Skeletal muscle satellite cell (primary cell): ENCODE data around the gene PSMD10.

Experiments used
- H3K27me3 ChIP-seq: 2 replicates; pipeline ENCODE4 v1.7.0; 2013; ENCODE audit warnings: low read length; ENCODE audit not compliant: control insufficient read depth, insufficient read depth
- H3K36me3 ChIP-seq: 2 replicates; pipeline ENCODE4 v1.7.0; 2013; ENCODE audit warnings: mild to moderate bottlenecking, control low read depth, low read length; ENCODE audit not compliant: insufficient read depth
- H3K4me1 ChIP-seq: 2 replicates; pipeline ENCODE4 v1.7.0; 2013; ENCODE audit warnings: low read length; ENCODE audit not compliant: control insufficient read depth, insufficient read depth
- H3K4me2 ChIP-seq: 2 replicates; pipeline ENCODE4 v1.7.0; 2013; ENCODE audit warnings: mild to moderate bottlenecking, low read length
- H3K4me3 ChIP-seq: 2 replicates; pipeline ENCODE4 v1.7.0; 2013; ENCODE audit warnings: low read length
- H3K9ac ChIP-seq: 2 replicates; pipeline ENCODE4 v1.7.0; 2013; ENCODE audit warnings: mild to moderate bottlenecking, low read depth, low read length, moderate library complexity
- H3K9me3 ChIP-seq: replicated peaks from 2 replicates; pipeline ENCODE4 v1.7.0; 2013; ENCODE audit warnings: mild to moderate bottlenecking, control low read depth, low read length

Gene PSMD10

DNA sequence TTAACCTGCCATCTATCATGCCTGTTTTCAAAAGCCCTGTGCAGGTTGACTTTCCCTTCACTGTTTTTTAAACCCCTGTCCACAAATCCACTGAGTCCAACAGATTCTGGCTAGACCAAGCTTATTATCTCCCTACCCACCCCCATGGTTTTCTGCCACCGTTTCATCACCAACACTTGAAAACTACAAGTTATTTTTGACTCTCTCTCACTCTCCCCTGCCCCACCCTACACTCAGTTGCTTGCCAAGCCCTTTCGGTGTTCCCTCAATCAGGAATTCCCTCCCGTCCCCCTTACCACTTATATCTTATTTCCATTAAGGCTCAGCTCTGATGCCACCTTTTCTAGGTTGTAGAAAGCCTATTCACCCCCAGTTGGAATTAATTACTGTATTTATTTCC is 29.9 kb upstream of the PSMD10 start:
- Histone ChIP-seq H3K27me3 (peaks cover 24% of the 10 kb centered on the region), H3K9ac (no peak overlapping the region), H3K4me3 (no peak overlapping the region), H3K4me1 (no peaks in the 10 kb centered on the region), H3K4me2 (no peak overlapping the region), H3K36me3 (no peaks in the 10 kb centered on the region), H3K9me3 (no peaks in the 10 kb centered on the region)

DNA sequence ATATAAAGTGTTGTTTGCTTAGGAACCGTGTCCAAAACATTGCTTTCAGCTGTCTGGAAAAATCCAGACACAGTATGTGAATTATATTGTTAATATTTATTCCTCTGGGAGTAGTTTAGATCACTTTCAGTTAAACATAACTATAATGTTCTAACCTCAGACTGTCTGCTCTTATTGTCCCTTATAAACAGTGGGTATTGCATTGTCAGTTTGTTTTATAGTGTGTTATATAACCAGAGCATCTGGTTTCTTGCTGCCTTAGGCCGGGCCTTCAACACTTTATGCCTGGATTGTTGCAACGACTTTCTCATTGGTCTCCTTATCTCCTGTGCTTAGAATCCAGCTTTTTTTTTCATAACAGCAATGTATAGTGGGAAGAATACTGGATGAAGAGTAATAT is 26.6 kb upstream of the PSMD10 start:
- H3K36me3 ChIP-seq = no peaks in the 10 kb centered on the region
- peaks cover 29% of the 10 kb centered on the region for H3K27me3 ChIP-seq
- H3K4me3 ChIP-seq = no peak overlapping the region
- H3K9me3 ChIP-seq = no peaks in the 10 kb centered on the region
- H3K4me2 ChIP-seq = no peak overlapping the region
- H3K9ac ChIP-seq = no peak overlapping the region
- no peaks in the 10 kb centered on the region for H3K4me1 ChIP-seq

DNA sequence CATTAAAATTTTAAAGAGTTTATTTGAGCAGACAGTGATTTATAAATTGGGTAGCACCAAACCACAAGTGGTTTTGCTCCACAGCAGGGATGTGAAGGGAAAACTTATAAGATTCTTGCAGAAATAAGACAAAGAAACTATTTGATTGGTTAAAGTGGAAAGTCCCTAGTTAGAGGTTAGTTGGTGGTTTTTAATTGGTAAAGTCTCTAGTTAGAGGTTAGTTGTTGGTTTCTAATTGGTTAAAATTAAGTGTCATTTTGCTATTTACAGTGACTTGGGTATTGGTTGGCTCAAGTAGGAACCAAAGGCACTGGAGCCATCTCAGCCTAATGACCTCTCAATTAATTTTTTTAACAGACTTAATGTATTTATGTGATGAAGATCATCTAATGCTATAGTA is 23.2 kb upstream of the PSMD10 start:
- Histone ChIP-seq H3K27me3 (peaks cover 16% of the 10 kb centered on the region), H3K36me3 (no peaks in the 10 kb centered on the region), H3K4me1 (no peaks in the 10 kb centered on the region), H3K9ac (no peak overlapping the region), H3K4me3 (no peak overlapping the region), H3K9me3 (no peaks in the 10 kb centered on the region), H3K4me2 (no peak overlapping the region)

DNA sequence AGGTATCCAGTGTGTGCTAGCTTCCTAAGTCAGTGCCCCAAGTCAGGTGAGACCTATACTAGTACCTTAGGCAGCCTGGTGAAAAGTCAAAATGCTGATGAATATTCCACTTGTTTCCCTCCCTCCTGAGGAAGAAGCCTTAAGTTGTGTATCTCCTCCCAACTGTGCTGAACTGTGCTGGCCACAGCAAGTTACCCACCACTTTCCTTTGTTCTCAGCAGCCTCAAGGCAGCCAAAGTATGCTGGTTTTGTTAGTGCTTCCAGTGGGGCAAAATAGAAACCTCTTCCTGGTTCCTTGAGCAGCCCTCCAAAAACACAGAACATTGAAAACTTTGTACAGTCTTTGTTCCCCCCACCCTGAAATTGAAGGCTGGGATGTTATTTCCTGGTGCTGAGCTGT is 14.1 kb upstream of the PSMD10 start:
- H3K4me2 ChIP-seq = no peak overlapping the region
- no peaks in the 10 kb centered on the region for H3K36me3 ChIP-seq
- peaks cover 5% of the 10 kb centered on the region for H3K27me3 ChIP-seq
- H3K9ac ChIP-seq = no peak overlapping the region
- H3K9me3 ChIP-seq = no peaks in the 10 kb centered on the region
- H3K4me1 ChIP-seq = no peaks in the 10 kb centered on the region
- no peak overlapping the region for H3K4me3 ChIP-seq

DNA sequence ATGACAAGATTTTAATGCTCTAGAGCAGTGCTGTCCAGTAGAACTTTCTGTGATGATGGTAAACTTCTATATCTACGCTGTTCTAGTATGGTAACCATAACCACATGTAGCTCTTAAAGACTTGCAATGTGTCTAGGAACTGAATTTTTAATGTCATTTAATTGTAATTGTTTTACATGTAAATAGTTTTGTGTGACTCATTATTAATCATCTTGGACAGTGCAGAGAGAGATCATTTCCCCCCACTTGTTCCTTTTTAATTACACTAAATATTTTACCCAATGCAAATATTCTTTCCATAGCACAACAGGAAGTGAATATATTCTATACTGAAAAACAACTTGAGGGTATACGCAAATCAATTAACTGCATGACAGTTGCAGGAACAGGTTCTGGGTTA is 6.0 kb upstream of the PSMD10 start:
- Histone ChIP-seq H3K27me3 (peaks cover 4% of the 10 kb centered on the region), H3K9me3 (no peaks in the 10 kb centered on the region), H3K36me3 (no peaks in the 10 kb centered on the region), H3K4me3 (no peak overlapping the region), H3K9ac (no peak overlapping the region), H3K4me1 (peaks cover 7% of the 10 kb centered on the region), H3K4me2 (no peak overlapping the region)

DNA sequence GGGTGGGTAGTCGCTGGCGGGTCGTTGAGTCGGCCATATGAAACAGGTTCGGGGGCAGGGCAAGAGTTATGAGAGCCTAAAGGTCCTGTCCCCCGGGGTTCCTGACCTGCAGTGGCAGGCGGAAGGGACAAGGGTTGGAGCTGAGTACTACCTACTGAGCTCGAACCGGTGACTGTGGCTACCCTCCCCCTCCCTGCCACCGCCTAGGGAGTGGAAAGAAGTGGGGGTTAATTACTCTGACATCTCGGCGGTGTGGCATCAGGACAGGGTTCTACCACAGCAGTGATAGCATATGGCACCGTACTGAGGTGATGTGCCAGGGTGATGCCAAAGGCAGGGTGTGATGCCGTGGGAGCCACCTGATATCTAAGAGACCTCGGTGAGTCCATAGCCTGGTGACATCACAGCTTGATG is 543 bp upstream of the PSMD10 start:
- H3K4me3 ChIP-seq = peak overlapping the region; percentile 79
- no peaks in the 10 kb centered on the region for H3K9me3 ChIP-seq
- H3K4me1 ChIP-seq = no peaks in the 10 kb centered on the region
- peaks cover 4% of the 10 kb centered on the region for H3K27me3 ChIP-seq
- no peaks in the 10 kb centered on the region for H3K36me3 ChIP-seq
- peak overlapping the region; percentile 83 for H3K4me2 ChIP-seq
- H3K9ac ChIP-seq = peak overlapping the region; percentile 75

DNA sequence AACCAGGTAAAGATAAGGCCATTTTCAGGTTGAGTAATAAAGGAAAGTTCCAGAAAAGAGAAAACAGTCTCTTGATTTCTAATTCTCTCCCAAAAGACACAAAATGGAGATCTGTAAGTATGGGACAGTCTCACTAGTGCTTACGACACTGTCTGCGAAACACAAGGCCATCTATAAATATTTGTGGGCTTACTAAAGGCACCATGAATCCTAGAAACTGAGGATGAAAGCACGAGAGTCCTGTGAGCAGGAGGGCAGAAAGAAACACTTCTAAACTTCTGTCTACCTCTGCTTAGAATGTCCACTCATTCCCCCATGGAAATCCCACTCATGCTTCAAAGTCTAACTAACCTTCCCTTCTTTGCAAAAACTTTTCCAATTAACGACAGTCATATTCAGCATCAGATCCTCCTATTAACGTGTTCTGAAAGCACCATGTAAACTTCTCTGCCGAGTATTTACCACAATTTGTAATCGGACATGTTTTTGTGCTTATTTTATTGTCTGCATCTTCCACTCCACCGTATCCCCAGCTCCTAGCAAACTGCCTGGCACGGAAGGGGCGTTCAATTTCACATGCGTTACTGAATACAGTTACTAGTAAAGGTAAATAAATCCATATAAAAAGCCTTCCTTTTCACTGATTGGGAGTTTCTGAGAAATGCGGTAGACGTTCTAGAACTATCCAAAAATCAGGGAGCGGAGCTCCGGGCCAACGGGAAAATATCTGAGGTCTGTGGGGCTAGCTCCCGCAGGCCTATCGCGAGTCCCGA is 665 bp downstream of the PSMD10 start:
- peak overlapping the region; percentile 84 for H3K4me3 ChIP-seq
- H3K4me2 ChIP-seq = peak overlapping the region; percentile 67
- H3K27me3 ChIP-seq = peaks cover 4% of the 10 kb centered on the region
- no peaks in the 10 kb centered on the region for H3K9me3 ChIP-seq
- H3K4me1 ChIP-seq = no peaks in the 10 kb centered on the region
- H3K36me3 ChIP-seq = no peaks in the 10 kb centered on the region
- H3K9ac ChIP-seq = peak overlapping the region; percentile 94

DNA sequence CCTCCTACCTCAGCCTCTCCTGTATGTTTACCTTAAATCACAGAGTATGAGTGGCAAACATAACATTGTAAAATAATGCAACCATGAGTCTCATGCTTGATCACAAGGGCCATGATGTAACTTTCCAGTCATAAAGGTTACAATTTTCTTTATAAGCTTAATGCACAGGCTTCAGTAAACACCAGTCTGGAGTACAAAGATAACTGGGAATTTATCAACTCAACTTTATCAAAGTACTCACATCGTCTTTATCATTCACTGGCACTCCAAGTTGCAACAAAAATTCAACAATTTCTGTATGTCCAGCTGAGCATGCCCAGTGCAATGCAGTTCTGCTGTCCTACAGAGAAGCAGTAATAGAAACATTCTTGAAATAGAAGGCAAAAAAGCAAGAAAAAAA is 2.8 kb downstream of the PSMD10 start:
- H3K36me3 ChIP-seq = peaks cover 9% of the 10 kb centered on the region
- H3K4me2 ChIP-seq = no peak overlapping the region
- no peaks in the 10 kb centered on the region for H3K4me1 ChIP-seq
- H3K9ac ChIP-seq = no peak overlapping the region
- peaks cover 4% of the 10 kb centered on the region for H3K27me3 ChIP-seq
- no peak overlapping the region for H3K4me3 ChIP-seq
- H3K9me3 ChIP-seq = no peaks in the 10 kb centered on the region

DNA sequence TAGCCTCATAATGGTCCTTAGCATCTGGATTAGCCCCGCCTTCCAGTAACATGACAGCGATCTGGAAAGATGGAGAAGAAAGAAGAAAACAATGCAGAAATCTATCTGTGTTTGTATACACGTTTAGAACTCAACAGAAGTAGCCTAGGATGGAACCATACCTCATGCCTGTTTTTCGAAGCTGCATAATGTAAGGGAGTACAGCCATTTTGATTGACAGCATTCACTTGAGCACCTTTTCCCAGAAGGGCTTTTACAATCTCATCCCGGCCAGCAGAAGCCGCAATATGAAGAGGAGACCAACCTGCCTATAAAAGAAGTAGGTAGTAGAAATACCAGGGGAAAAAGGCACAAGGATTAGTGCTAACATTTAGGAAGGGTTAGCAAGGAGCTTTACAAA is 3.5 kb downstream of the PSMD10 start:
- Histone ChIP-seq H3K27me3 (peaks cover 4% of the 10 kb centered on the region), H3K4me1 (no peaks in the 10 kb centered on the region), H3K4me3 (no peak overlapping the region), H3K9ac (no peak overlapping the region), H3K4me2 (no peak overlapping the region), H3K36me3 (peaks cover 9% of the 10 kb centered on the region), H3K9me3 (no peaks in the 10 kb centered on the region)

DNA sequence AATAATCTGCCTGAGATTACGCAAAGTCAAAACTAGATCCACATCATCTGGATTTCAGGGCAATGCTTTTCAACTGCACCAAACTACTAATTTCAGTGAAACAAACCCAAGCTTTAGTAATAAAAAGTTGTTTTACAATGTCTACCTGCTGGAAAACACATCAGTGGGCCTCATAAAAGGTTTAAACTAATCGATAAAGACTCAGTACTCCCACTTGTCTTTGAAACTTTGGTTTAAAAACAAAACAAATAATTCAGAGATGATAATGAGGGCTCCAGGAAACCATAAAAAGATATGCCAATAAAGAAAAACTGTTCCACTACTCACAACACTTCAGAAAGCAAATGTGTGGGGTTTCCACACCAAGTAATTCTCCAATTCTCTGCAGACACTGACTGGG is 10.2 kb downstream of the PSMD10 start:
- Histone ChIP-seq H3K4me2 (no peak overlapping the region), H3K36me3 (peaks cover 9% of the 10 kb centered on the region), H3K27me3 (peaks cover 12% of the 10 kb centered on the region), H3K9ac (no peak overlapping the region), H3K9me3 (no peaks in the 10 kb centered on the region), H3K4me1 (no peaks in the 10 kb centered on the region), H3K4me3 (no peak overlapping the region)

DNA sequence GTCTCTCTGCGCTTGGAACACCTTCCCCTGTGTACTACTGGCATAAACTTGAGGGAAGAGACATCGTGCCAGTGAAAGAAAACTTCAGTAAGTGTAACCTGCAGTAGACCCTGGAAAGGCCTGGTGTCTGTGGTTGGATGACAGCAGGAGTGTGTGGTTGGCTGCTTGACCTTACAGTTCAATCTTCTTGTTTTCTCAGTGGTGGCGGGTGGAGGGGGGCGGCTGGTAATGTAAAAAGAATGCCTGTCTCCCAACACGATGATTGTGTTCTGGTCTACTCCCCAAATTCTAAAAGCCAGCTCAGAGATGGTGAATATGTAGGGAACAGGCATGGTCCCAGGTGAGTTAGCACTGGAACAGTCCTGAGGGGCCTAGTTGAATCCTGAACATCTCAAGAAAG is 18.6 kb downstream of the PSMD10 start:
- H3K4me3 ChIP-seq = no peak overlapping the region
- H3K4me1 ChIP-seq = peaks cover 18% of the 10 kb centered on the region
- H3K9ac ChIP-seq = no peak overlapping the region
- H3K27me3 ChIP-seq = peaks cover 31% of the 10 kb centered on the region
- no peaks in the 10 kb centered on the region for H3K9me3 ChIP-seq
- no peaks in the 10 kb centered on the region for H3K36me3 ChIP-seq
- H3K4me2 ChIP-seq = peak overlapping the region; percentile 2

DNA sequence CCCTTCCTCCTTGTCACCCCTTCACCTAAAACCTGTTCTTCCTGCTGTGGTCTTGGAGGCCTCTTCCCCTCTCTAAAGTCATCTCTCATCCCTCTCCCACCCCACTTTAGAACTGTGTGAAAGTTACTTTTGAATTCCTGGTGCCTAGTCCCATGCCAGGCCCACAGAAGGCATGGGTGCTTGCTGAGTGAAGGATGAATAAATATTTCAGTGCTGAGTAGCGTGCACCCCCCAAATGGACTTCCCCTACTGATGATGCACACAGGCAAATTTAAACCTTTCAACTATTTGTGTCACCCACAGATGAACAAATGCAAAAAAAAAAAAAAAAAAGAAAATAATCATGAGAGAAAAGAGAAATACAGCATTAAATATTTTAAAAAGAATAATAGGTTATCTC is 19.8 kb downstream of the PSMD10 start:
- H3K4me2 ChIP-seq = no peak overlapping the region
- H3K36me3 ChIP-seq = no peaks in the 10 kb centered on the region
- H3K4me1 ChIP-seq = peaks cover 18% of the 10 kb centered on the region
- peaks cover 39% of the 10 kb centered on the region for H3K27me3 ChIP-seq
- no peak overlapping the region for H3K9ac ChIP-seq
- H3K9me3 ChIP-seq = no peaks in the 10 kb centered on the region
- no peak overlapping the region for H3K4me3 ChIP-seq
